ENCODE measurements around the gene C1orf216.

DNA sequence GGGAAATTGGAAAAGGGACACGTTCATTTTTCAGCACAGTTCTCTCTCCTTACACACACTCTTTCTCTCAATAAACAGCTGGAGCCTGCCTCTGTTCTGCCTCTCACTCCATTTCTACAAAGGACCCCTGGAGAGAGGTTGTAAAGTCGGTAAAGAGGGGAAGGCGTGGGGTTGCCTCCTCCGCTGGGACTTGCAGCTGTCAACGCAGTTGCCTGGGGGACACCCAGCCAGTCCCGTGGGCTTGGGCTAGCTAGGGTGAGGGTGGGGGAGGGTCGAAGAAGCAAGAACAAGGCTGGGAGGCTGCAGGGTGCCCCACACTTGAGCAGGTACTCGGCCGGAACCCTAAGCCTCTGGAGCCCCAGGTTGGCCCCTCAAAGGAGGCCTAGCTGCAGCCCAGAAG lies 27.6 kb downstream of the C1orf216 start:
- TF ChIP-seq, protein P1, sequence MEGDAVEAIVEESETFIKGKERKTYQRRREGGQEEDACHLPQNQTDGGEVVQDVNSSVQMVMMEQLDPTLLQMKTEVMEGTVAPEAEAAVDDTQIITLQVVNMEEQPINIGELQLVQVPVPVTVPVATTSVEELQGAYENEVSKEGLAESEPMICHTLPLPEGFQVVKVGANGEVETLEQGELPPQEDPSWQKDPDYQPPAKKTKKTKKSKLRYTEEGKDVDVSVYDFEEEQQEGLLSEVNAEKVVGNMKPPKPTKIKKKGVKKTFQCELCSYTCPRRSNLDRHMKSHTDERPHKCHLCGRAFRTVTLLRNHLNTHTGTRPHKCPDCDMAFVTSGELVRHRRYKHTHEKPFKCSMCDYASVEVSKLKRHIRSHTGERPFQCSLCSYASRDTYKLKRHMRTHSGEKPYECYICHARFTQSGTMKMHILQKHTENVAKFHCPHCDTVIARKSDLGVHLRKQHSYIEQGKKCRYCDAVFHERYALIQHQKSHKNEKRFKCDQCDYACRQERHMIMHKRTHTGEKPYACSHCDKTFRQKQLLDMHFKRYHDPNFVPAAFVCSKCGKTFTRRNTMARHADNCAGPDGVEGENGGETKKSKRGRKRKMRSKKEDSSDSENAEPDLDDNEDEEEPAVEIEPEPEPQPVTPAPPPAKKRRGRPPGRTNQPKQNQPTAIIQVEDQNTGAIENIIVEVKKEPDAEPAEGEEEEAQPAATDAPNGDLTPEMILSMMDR (IDR thresholded peaks at IDR 0.05; ENCODE audit: poor library complexity) = no peak
- no peak for TF ChIP-seq EZH2phosphoT487 (IDR thresholded peaks at IDR 0.05; ENCODE audit: low read depth, severe bottlenecking, unreplicated experiment)

Data from hepatocyte (in vitro differentiated cells).